Keratinocyte (primary cell): ENCODE measurements around the gene IBSP.

Experiments
- CTCF ChIP-seq, 3 experiments: IDR thresholded peaks in 1 of 3; conservative IDR thresholded peaks in 1 of 3; optimal IDR thresholded peaks in 1 of 3; 2 replicates in 2 of 3; 3 replicates in 1 of 3; pipeline versions ENCODE3 to v1.5.1; 2011; ENCODE audit warnings: low read length in 3 of 3, mild to moderate bottlenecking in 3 of 3, moderate library complexity in 2 of 3, control low read depth in 1 of 3, inconsistent platforms in 1 of 3; ENCODE audit not compliant: insufficient read depth in 2 of 3; ENCODE audit errors: extremely low read depth in 1 of 3
- EZH2 ChIP-seq: IDR thresholded peaks from one replicate; pipeline ENCODE4 v1.6.1; 2012; ENCODE audit warnings: inconsistent platforms, mild to moderate bottlenecking, low read length, moderate library complexity

DNA sequence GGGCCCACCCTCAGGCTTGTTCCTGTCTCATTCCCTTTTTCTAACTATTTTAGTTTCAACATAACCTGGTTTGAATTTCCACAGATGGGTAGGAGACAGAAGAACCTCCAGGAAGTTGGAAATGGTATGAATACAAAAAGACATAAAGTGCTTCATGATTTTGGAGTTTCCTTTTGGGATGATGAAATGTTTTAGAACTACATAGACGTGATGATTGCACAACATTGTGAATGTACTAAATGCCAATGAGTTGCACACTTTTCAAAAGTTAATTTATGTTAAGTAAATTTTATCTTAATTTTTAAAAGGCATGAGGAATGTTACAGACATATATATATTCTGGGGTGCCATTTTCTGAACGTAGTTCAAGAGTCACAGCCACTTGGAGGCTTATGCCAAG is 41.1 kb upstream of the IBSP start:
- no peak for TF ChIP-seq CTCF (optimal IDR thresholded peaks at IDR 0.05 in 1 of 3, IDR thresholded peaks at IDR 0.05 in 1 of 3, conservative IDR thresholded peaks at IDR 0.05 in 1 of 3; ENCODE audit: extremely low read depth in 1 of 3, insufficient read depth in 2 of 3, low read length in 3 of 3)
- TF ChIP-seq EZH2 = no peak
